ENCODE measurements around the gene CDK5R2.
"Not testable (repeated sequence)": the region's sequence is repeated elsewhere in the genome, so short reads cannot be mapped to it uniquely, and the experiment has no call there.

- not testable (repeated sequence) for TF ChIP-seq CTCF, POLR2A, EP300, POLR2AphosphoS5 (IDR thresholded peaks at IDR 0.05)
These were observed 27.7 kb upstream of the CDK5R2 start for GRCh38 chr2:218931751-218932150.
